WTC11 (cell line): ENCODE data around the gene PIGS. TPM values are rescaled to one million over a fixed set of nuclear protein-coding genes. Genes with fewer than 3 reads are reported as not detected.

ENCODE experiments used
- ATAC-seq: fragments of 200-7000 bp; cut with Tn5 transposase; 2 replicates; pipeline ENCODE4 v1.10.0; 2021; ENCODE audit warnings: mild to moderate bottlenecking, moderate library complexity
- CTCF ChIA-PET: fragments of 300-600 bp; sonication (Branson Sonifier 250); formaldehyde crosslinking; loops from one replicate; lab custom pipeline; 2021; ENCODE audit warnings: antibody characterized with exemption; lab: Charles Lee
- POLR2A ChIA-PET: fragments of 350-600 bp; sonication (Branson Sonifier 250); formaldehyde crosslinking; loops from one replicate; lab custom pipeline; 2021; ENCODE audit warnings: antibody characterized with exemption; lab: Charles Lee
- DNase-seq: peaks from one replicate; pipeline ENCODE4 v3.0.0; 2021; ENCODE audit warnings: low spot score
- H3K27ac Mint-ChIP-seq: 2 replicates; pipeline ENCODE4 v1.8.0; 2021; ENCODE audit warnings: mixed read lengths
- H3K27me3 Mint-ChIP-seq: 2 replicates; pipeline ENCODE4 v1.8.0; 2021; ENCODE audit warnings: low read depth, mild to moderate bottlenecking, moderate library complexity, mixed read lengths
- H3K36me3 Mint-ChIP-seq: 2 replicates; pipeline ENCODE4 v1.8.0; 2021; ENCODE audit warnings: mixed read lengths
- H3K4me1 Mint-ChIP-seq: 2 replicates; pipeline ENCODE4 v1.8.0; 2022; ENCODE audit warnings: mixed read lengths
- H3K4me3 Mint-ChIP-seq: 2 replicates; pipeline ENCODE4 v1.8.0; 2021; ENCODE audit warnings: mild to moderate bottlenecking, moderate library complexity, mixed read lengths
- H3K9me3 Mint-ChIP-seq: 2 replicates; pipeline ENCODE4 v1.8.0; 2021; ENCODE audit warnings: mixed read lengths
- ATF2 ChIP-seq: sonication (generic); formaldehyde crosslinking; IDR thresholded peaks from 2 replicates; pipeline ENCODE4 v1.8.1; 2022; ENCODE audit warnings: low read depth, missing genetic modification reagents, borderline replicate concordance
- CREB1 ChIP-seq: sonication (generic); formaldehyde crosslinking; IDR thresholded peaks from 2 replicates; pipeline ENCODE4 v1.8.0; 2023; ENCODE audit warnings: mild to moderate bottlenecking, missing genetic modification reagents
- FOXJ3 ChIP-seq: sonication (generic); formaldehyde crosslinking; IDR thresholded peaks from 2 replicates; pipeline ENCODE4 v1.9.0; 2021; ENCODE audit warnings: missing genetic modification reagents, mild to moderate bottlenecking, borderline replicate concordance
- FOXP1 ChIP-seq: sonication (generic); formaldehyde crosslinking; IDR thresholded peaks from 2 replicates; pipeline ENCODE4 v1.8.0; 2022; ENCODE audit warnings: missing genetic modification reagents, mild to moderate bottlenecking, moderate library complexity, borderline replicate concordance
- HMGXB4 ChIP-seq: sonication (generic); formaldehyde crosslinking; IDR thresholded peaks from 2 replicates; pipeline ENCODE4 v1.8.1; 2023; ENCODE audit warnings: mild to moderate bottlenecking, moderate library complexity, missing genetic modification reagents
- IRF2 ChIP-seq: sonication (generic); formaldehyde crosslinking; IDR thresholded peaks from 2 replicates; pipeline ENCODE4 v1.8.0; 2022; ENCODE audit warnings: low read depth, missing genetic modification reagents, borderline replicate concordance
- NFATC4 ChIP-seq: fragments of 250-450 bp; sonication (Bioruptor Pico); IDR thresholded peaks from 2 replicates; pipeline ENCODE4 v1.9.0; 2021; ENCODE audit warnings: mild to moderate bottlenecking
- SMAD3 ChIP-seq: sonication (generic); formaldehyde crosslinking; IDR thresholded peaks from 2 replicates; pipeline ENCODE4 v1.8.0; 2022; ENCODE audit warnings: missing genetic modification reagents, mild to moderate bottlenecking, borderline replicate concordance
- SMAD4 ChIP-seq: sonication (generic); formaldehyde crosslinking; IDR thresholded peaks from 2 replicates; pipeline ENCODE4 v1.8.0; 2022; ENCODE audit warnings: mild to moderate bottlenecking, missing genetic modification reagents
- SOX15 ChIP-seq: fragments of 250-450 bp; sonication (Bioruptor Pico); IDR thresholded peaks from 2 replicates; pipeline ENCODE4 v1.9.0; 2021; ENCODE audit warnings: mild to moderate bottlenecking
- SP1 ChIP-seq: sonication (generic); formaldehyde crosslinking; conservative IDR thresholded peaks from 2 replicates; pipeline ENCODE4 v1.8.1; 2022; ENCODE audit warnings: missing genetic modification reagents
- TCF7 ChIP-seq: sonication (generic); formaldehyde crosslinking; IDR thresholded peaks from 2 replicates; pipeline ENCODE4 v1.8.0; 2022; ENCODE audit warnings: mild to moderate bottlenecking, low read depth, missing genetic modification reagents, moderate library complexity
- TEAD1 ChIP-seq: sonication (generic); formaldehyde crosslinking; IDR thresholded peaks from 2 replicates; pipeline ENCODE4 v1.8.0; 2022; ENCODE audit warnings: mild to moderate bottlenecking, missing genetic modification reagents
- ZBTB43 ChIP-seq: sonication (generic); formaldehyde crosslinking; IDR thresholded peaks from 2 replicates; pipeline ENCODE4 v1.8.1; 2023; ENCODE audit warnings: mild to moderate bottlenecking, missing genetic modification reagents
- ZNF317 ChIP-seq: sonication (generic); formaldehyde crosslinking; IDR thresholded peaks from 2 replicates; pipeline ENCODE4 v1.8.1; 2023; ENCODE audit warnings: low read depth, mild to moderate bottlenecking, moderate library complexity, missing genetic modification reagents, borderline replicate concordance
- ZNF396 ChIP-seq: fragments of 250-450 bp; sonication (Bioruptor Pico); IDR thresholded peaks from 2 replicates; pipeline ENCODE4 v1.8.0; 2021; ENCODE audit warnings: mild to moderate bottlenecking, moderate library complexity, borderline replicate concordance
- ZNF423 ChIP-seq: fragments of 250-450 bp; sonication (Bioruptor Pico); IDR thresholded peaks from 2 replicates; pipeline ENCODE4 v2.1.2; 2022; ENCODE audit warnings: mild to moderate bottlenecking, moderate library complexity
- ZNF425 ChIP-seq: fragments of 250-450 bp; sonication (Bioruptor Pico); conservative IDR thresholded peaks from 2 replicates; pipeline ENCODE4 v1.9.0; 2021; ENCODE audit warnings: mild to moderate bottlenecking
- ZNF671 ChIP-seq: fragments of 250-450 bp; sonication (Bioruptor Pico); IDR thresholded peaks from 2 replicates; pipeline ENCODE4 v1.8.0; 2021; ENCODE audit warnings: mild to moderate bottlenecking
- total RNA-seq: library from RNA; stranded (reverse); gene quantifications from 3 replicates; pipeline ENCODE4 v1.2.3, GENCODE V29; 2021
- TF ChIP-seq, protein P1 (sequence below): sonication (generic); formaldehyde crosslinking; IDR thresholded peaks from 2 replicates; pipeline ENCODE4 v1.8.1; 2022; ENCODE audit warnings: mild to moderate bottlenecking, moderate library complexity, missing genetic modification reagents
- TF ChIP-seq, protein P2 (sequence below): sonication (generic); formaldehyde crosslinking; IDR thresholded peaks from 2 replicates; pipeline ENCODE4 v1.8.0; 2023; ENCODE audit warnings: missing genetic modification reagents
- TF ChIP-seq, protein P3 (sequence below): sonication (generic); formaldehyde crosslinking; IDR thresholded peaks from 2 replicates; pipeline ENCODE4 v1.8.1; 2023; ENCODE audit warnings: mild to moderate bottlenecking, missing genetic modification reagents
- TF ChIP-seq, protein P4 (sequence below): sonication (generic); formaldehyde crosslinking; IDR thresholded peaks from 2 replicates; pipeline ENCODE4 v1.8.0; 2022; ENCODE audit warnings: mild to moderate bottlenecking, missing genetic modification reagents

The PIGS gene
- total RNA-seq, 1 experiment from 2014 or later: 50.6 TPM

- H3K27me3 Mint-ChIP-seq: no peaks in the 10 kb centered on the region
- H3K9me3 Mint-ChIP-seq: no peaks in the 10 kb centered on the region
- peaks cover 33% of the 10 kb centered on the region for H3K36me3 Mint-ChIP-seq
- no peak for DNase-seq
- H3K27ac Mint-ChIP-seq: no peak overlapping the region
- TF ChIP-seq SMAD3 (no peak), ZBTB43 (CRISPR knock-in tag) (no peak), FOXP1 (CRISPR knock-in tag) (no peak), IRF2 (no peak), ATF2 (CRISPR knock-in tag) (no peak), ZNF396 (CRISPR knock-in tag) (no peak), SOX15 (CRISPR knock-in tag) (no peak), SMAD4 (CRISPR knock-in tag) (no peak)
- H3K4me3 Mint-ChIP-seq: no peak overlapping the region
- ChIA-PET CTCF (interaction anchor here (1.0 kb wide), 1 partner anchor 84 kb away, joined by 3 read pairs; no protein-coding TSS in a partner anchor), POLR2A (no interaction called here)
- H3K4me1 Mint-ChIP-seq: no peaks in the 10 kb centered on the region
- ATAC-seq: no peak
These were observed 7.8 kb downstream of the PIGS start for GRCh38 chr17:28563475-28563874.

- ChIA-PET POLR2A (no interaction called here), CTCF (no interaction called here)
- H3K4me3 Mint-ChIP-seq: no peak overlapping the region
- H3K9me3 Mint-ChIP-seq: no peaks in the 10 kb centered on the region
- H3K27ac Mint-ChIP-seq: no peak overlapping the region; the same call in 1 of the 2 replicates
- DNase-seq: no peak
- H3K27me3 Mint-ChIP-seq: no peaks in the 10 kb centered on the region
- TF ChIP-seq ZNF423 (CRISPR knock-in tag) (no peak), ZNF671 (CRISPR knock-in tag) (no peak)
- ATAC-seq: no peak
- H3K4me1 Mint-ChIP-seq: peaks cover 14% of the 10 kb centered on the region
- H3K36me3 Mint-ChIP-seq: peaks cover 48% of the 10 kb centered on the region
These were observed 16.3 kb downstream of the PIGS start for GRCh38 chr17:28555022-28555421.

GRCh38 chr17:28554565-28554964, 16.8 kb downstream of the PIGS start:
- ATAC-seq (no peak), DNase-seq (no peak)
- POLR2A ChIA-PET: no interaction called here
- Mint-ChIP-seq H3K4me1 (peaks cover 14% of the 10 kb centered on the region), H3K27ac (no peak overlapping the region; the same call in 1 of the 2 replicates), H3K36me3 (peaks cover 44% of the 10 kb centered on the region), H3K4me3 (no peak overlapping the region), H3K27me3 (no peaks in the 10 kb centered on the region), H3K9me3 (no peaks in the 10 kb centered on the region)
- CTCF ChIA-PET: no interaction called here
- no peak for TF ChIP-seq SMAD3
- no peak for TF ChIP-seq NFATC4 (CRISPR knock-in tag)
- TF ChIP-seq CREB1: no peak
- TF ChIP-seq TEAD1 (CRISPR knock-in tag): no peak
- no peak for TF ChIP-seq TCF7 (CRISPR knock-in tag)
- no peak for TF ChIP-seq ZNF317
- TF ChIP-seq, protein P1, sequence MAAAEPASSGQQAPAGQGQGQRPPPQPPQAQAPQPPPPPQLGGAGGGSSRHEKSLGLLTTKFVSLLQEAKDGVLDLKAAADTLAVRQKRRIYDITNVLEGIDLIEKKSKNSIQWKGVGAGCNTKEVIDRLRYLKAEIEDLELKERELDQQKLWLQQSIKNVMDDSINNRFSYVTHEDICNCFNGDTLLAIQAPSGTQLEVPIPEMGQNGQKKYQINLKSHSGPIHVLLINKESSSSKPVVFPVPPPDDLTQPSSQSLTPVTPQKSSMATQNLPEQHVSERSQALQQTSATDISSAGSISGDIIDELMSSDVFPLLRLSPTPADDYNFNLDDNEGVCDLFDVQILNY: no peak
- no peak for TF ChIP-seq ZNF423 (CRISPR knock-in tag)
- TF ChIP-seq, protein P2, sequence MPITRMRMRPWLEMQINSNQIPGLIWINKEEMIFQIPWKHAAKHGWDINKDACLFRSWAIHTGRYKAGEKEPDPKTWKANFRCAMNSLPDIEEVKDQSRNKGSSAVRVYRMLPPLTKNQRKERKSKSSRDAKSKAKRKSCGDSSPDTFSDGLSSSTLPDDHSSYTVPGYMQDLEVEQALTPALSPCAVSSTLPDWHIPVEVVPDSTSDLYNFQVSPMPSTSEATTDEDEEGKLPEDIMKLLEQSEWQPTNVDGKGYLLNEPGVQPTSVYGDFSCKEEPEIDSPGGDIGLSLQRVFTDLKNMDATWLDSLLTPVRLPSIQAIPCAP: no peak
- no peak for TF ChIP-seq FOXJ3 (CRISPR knock-in tag)
- no peak for TF ChIP-seq HMGXB4 (CRISPR knock-in tag)
- TF ChIP-seq SMAD4 (CRISPR knock-in tag): no peak
- TF ChIP-seq, protein P3, sequence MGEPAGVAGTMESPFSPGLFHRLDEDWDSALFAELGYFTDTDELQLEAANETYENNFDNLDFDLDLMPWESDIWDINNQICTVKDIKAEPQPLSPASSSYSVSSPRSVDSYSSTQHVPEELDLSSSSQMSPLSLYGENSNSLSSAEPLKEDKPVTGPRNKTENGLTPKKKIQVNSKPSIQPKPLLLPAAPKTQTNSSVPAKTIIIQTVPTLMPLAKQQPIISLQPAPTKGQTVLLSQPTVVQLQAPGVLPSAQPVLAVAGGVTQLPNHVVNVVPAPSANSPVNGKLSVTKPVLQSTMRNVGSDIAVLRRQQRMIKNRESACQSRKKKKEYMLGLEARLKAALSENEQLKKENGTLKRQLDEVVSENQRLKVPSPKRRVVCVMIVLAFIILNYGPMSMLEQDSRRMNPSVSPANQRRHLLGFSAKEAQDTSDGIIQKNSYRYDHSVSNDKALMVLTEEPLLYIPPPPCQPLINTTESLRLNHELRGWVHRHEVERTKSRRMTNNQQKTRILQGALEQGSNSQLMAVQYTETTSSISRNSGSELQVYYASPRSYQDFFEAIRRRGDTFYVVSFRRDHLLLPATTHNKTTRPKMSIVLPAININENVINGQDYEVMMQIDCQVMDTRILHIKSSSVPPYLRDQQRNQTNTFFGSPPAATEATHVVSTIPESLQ (CRISPR knock-in tag): no peak
- TF ChIP-seq, protein P4, sequence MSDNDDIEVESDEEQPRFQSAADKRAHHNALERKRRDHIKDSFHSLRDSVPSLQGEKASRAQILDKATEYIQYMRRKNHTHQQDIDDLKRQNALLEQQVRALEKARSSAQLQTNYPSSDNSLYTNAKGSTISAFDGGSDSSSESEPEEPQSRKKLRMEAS (CRISPR knock-in tag): no peak
- TF ChIP-seq ZNF425 (CRISPR knock-in tag): no peak
- no peak for TF ChIP-seq SP1
